ENCODE data around the gene DVL3. TPM values are rescaled to one million over a fixed set of nuclear protein-coding genes. Genes with fewer than 3 reads are reported as not detected.
A peak's percentile ranks its signal among the peaks of the same experiment; 100 is the strongest.

Gene DVL3
- total RNA-seq, 3 donors from 2014 or later, result 63.3 to 104 (median 69.1) TPM

DNA sequence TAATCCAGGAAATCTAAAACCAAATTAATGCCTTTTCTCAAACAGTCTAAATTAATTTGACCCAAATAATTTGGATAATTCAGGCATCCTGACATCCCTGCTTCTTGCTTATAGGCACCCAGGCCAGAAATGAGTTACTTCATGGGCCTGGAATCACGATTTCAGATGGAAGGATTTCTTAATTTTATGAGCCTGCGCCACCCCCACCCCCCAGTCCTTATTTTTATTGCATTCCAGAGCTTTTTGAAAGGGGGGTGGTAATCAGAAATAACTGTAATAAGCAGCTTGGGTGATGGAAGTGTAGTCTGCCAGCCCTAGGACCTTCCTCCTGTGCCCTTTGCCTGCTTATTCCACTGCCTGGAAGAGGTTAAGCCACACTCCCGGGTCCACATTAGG lies 20.8 kb downstream of the DVL3 start:
- ATAC-seq (no peak), DNase-seq (no peak)
- no peaks in the 10 kb centered on the region for H3K9me3 ChIP-seq
- peaks cover 6% of the 10 kb centered on the region for H3K36me3 ChIP-seq (ENCODE audit: low read depth)
- intact Hi-C loops (cut with DNase I, micrococcal nuclease), result no loop called here
- no peak for TF ChIP-seq CTCF (IDR thresholded peaks at IDR 0.05)
- H3K4me3 ChIP-seq, result no peak overlapping the region
- H3K4me1 ChIP-seq (ENCODE audit: low read depth), result peaks cover 19% of the 10 kb centered on the region

DNA sequence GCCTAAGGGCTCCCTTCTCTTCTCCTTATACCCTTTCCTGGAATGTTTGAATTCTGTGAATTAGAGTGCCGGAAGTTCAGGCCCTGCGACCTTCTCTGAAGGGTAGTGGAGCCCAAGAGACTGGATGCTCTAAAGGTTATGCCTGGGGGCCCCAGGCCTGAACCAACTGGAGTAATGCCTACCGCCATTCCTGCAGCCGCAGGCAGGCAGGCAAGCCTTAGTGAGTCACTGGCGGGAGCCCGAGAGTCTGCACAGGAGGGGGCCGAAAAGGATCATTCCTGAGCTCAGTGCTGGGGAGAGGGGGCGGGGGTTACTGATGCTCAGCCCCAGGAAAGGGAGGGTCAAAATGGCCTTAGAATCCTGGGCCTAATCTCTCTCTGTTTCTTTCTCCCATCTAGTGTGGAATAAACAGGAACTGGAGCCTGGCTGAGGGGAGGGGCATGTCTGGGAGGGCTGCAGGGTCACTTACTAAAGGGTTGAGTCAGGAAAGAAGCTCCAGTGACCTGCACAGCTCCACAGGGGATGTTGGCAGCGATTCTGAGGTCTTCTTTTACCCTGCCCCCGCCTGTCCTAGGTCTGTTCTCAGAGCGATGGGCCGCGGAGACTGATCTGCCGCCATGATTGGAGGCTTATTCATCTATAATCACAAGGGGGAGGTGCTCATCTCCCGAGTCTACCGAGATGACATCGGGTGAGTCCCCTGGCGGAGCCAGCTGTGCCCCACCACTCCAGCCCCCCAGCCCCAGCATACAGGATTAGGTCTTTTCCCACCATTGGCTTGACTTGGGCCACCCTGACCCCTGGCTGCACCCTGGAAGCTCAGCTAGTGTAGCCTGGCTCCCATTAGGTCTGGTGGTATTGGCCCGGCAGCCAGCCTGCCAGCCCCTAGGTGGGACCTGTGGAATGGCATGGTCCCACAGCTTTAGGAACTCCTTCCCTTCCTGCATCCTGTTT lies 21.5 kb downstream of the DVL3 start:
- no peak for TF ChIP-seq CTCF (IDR thresholded peaks at IDR 0.05)
- DNase-seq (peak in 2 of 3 donors; percentile 53), ATAC-seq (peak; percentile 1)
- Histone ChIP-seq H3K9me3 (no peaks in the 10 kb centered on the region), H3K36me3 (ENCODE audit: low read depth) (peaks cover 8% of the 10 kb centered on the region), H3K4me3 (no peak overlapping the region), H3K4me1 (ENCODE audit: low read depth) (peaks cover 19% of the 10 kb centered on the region)
- intact Hi-C loops (cut with DNase I, micrococcal nuclease), result no loop called here

- H3K4me3 ChIP-seq, result no peak overlapping the region
- H3K36me3 ChIP-seq (ENCODE audit: low read depth), result peaks cover 14% of the 10 kb centered on the region
- DNase-seq, result no peak
- ATAC-seq, result no peak
- peaks cover 19% of the 10 kb centered on the region for H3K4me1 ChIP-seq (ENCODE audit: low read depth)
- H3K9me3 ChIP-seq, result no peaks in the 10 kb centered on the region
- intact Hi-C loops (cut with DNase I, micrococcal nuclease), result no loop called here
- TF ChIP-seq CTCF (IDR thresholded peaks at IDR 0.05), result no peak
Measured at GRCh38 chr3:184177331-184177731, 22.2 kb downstream of the DVL3 start.

DNA sequence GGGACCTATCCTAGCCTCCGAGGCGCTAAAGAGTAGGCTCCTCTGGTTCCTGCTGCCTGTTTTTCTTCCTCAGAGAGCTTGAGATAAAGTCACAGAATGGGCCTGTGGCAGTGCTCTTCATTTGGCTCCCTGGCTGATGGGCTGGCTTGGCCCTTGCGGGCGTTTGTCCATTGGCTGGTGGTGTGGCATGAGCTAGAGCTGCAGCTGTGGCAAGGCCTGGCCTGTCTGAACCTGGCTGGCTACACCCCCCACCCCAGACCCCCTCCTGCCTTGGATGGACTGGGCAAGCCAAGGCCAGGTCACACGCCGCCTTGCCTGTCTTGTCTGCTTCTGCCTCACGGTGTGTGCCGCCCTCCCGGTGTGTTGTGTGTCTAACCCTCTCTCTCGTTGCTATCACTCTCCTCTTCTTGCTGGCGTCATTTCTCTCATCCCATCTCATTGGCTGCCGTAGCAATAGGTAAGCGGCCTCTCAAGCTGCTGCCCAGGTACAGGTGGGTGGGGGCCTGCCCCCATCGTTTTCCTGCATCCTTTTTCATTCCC lies 22.7 kb downstream of the DVL3 start:
- no peak overlapping the region for H3K4me3 ChIP-seq
- H3K4me1 ChIP-seq (ENCODE audit: low read depth), result peaks cover 19% of the 10 kb centered on the region
- DNase-seq, result no peak
- H3K9me3 ChIP-seq, result no peaks in the 10 kb centered on the region
- H3K36me3 ChIP-seq (ENCODE audit: low read depth), result peaks cover 15% of the 10 kb centered on the region
- intact Hi-C loops (cut with DNase I, micrococcal nuclease), result no loop called here
- no peak for ATAC-seq
- TF ChIP-seq CTCF (IDR thresholded peaks at IDR 0.05), result no peak

DNA sequence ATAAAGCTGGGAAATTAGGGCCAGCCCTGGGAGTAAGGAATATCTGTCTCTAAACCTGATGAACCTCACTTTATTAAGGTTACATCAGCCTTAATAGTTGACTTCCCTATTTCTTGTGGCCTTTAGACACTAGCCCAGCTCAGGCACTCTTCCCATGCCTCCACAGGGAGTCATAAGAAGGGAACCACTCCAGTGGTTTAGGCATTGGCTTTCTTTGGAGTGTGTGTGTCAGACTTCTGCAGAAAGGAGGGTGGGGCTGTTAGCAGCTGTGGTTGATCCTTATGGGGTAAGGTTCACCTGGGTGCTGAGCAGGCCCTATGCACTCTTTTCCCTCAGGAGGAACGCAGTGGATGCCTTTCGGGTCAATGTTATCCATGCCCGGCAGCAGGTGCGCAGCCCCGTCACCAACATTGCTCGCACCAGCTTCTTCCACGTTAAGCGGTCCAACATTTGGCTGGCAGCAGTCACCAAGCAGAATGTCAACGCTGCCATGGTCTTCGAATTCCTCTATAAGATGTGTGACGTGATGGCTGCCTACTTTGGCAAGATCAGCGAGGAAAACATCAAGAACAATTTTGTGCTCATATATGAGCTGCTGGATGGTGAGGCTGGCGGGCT lies 23.5 kb downstream of the DVL3 start:
- peaks cover 17% of the 10 kb centered on the region for H3K36me3 ChIP-seq (ENCODE audit: low read depth)
- H3K9me3 ChIP-seq, result no peaks in the 10 kb centered on the region
- no peak for TF ChIP-seq CTCF (IDR thresholded peaks at IDR 0.05)
- intact Hi-C loops (cut with DNase I, micrococcal nuclease), result no loop called here
- H3K4me1 ChIP-seq (ENCODE audit: low read depth), result peaks cover 19% of the 10 kb centered on the region
- no peak overlapping the region for H3K4me3 ChIP-seq
- no peak for DNase-seq
- ATAC-seq, result no peak
